ENCODE data around the gene RBM46. TPM values are rescaled to one million over a fixed set of nuclear protein-coding genes. Genes with fewer than 3 reads are reported as not detected.
"Not testable (repeated sequence)": the region's sequence is repeated elsewhere in the genome, so short reads cannot be mapped to it uniquely, and the experiment has no call there.

The RBM46 gene
- total RNA-seq, 1 donor from 2014 or later = not detected

DNA sequence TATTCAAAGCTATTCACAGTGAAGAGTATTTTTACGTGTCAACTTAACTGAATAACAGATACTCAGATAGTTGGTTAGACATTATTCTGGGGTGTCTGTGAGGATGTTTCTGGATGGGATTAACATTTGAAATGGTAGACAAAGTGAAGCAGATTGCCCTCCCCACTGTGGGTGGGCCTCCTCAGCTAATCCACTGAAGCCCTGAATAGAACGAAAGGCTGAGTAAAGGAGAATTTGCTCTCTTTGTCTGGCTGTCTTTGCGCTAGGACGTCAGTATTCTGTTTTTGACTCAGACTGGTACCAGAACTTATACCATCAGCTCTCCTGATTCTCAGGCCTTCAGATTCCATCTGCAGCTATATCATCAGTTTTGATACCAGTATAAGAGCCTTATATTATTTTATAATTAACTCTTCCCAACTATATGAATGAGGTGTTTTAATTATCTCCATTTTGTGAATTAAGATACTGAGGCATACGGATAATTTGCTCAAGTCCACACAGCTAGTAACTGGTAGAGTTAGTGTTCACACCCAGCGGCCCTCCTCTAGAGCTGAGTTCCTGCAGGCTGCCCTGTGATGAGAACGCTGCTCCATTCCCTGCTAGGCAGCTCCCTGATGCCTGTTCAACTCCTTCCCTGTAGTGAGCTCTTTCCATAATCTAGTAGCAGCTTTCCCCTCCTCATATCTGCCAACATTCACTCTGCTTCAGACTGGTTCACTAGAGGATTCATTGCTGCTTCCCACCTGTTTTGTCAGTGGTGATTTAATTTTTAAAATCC is 87.5 kb downstream of the RBM46 start:
- Mint-ChIP-seq H3K27me3 (no peaks in the 10 kb centered on the region), H3K9me3 (peaks cover 9% of the 10 kb centered on the region), H3K4me1 (no peaks in the 10 kb centered on the region), H3K36me3 (ENCODE audit: low read depth) (no peaks in the 10 kb centered on the region), H3K27ac (no peak overlapping the region), H3K4me3 (no peak overlapping the region)
- TF ChIP-seq, protein P1, sequence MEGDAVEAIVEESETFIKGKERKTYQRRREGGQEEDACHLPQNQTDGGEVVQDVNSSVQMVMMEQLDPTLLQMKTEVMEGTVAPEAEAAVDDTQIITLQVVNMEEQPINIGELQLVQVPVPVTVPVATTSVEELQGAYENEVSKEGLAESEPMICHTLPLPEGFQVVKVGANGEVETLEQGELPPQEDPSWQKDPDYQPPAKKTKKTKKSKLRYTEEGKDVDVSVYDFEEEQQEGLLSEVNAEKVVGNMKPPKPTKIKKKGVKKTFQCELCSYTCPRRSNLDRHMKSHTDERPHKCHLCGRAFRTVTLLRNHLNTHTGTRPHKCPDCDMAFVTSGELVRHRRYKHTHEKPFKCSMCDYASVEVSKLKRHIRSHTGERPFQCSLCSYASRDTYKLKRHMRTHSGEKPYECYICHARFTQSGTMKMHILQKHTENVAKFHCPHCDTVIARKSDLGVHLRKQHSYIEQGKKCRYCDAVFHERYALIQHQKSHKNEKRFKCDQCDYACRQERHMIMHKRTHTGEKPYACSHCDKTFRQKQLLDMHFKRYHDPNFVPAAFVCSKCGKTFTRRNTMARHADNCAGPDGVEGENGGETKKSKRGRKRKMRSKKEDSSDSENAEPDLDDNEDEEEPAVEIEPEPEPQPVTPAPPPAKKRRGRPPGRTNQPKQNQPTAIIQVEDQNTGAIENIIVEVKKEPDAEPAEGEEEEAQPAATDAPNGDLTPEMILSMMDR (IDR thresholded peaks at IDR 0.05) = no peak
- ChIA-PET CTCF (no interaction called here), POLR2A (no interaction called here)
- intact Hi-C loops (cut with micrococcal nuclease) = no loop called here
- DNase-seq = no peak
- no peak for ATAC-seq (ENCODE audit: low read depth)

DNA sequence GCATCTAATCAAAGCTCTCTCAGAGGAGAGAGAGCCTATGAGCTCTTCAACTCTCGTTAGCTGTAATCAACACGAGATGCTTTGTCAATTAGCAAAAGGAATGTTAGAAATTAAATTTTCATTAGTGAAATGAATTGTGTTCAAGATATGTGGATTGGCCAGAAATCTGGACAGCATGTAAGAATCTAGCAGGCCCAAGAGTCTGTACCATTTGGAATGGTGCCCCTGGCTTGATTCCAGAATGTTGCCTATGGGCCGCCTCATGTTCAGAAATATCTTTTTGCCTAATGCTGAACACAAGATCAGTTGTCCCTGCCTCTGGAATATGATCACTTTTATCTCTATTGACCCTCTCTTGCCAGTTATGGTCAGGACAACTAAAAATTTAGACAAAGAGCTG is 88.2 kb downstream of the RBM46 start:
- ATAC-seq (ENCODE audit: low read depth) = no peak
- POLR2A ChIA-PET = no interaction called here
- H3K36me3 Mint-ChIP-seq (ENCODE audit: low read depth) = no peaks in the 10 kb centered on the region
- TF ChIP-seq, protein P1 (IDR thresholded peaks at IDR 0.05) = no peak
- CTCF ChIA-PET = no interaction called here
- no peaks in the 10 kb centered on the region for H3K4me1 Mint-ChIP-seq
- no peak overlapping the region for H3K4me3 Mint-ChIP-seq
- peaks cover 9% of the 10 kb centered on the region for H3K9me3 Mint-ChIP-seq
- intact Hi-C loops (cut with micrococcal nuclease) = no loop called here
- DNase-seq = no peak
- no peaks in the 10 kb centered on the region for H3K27me3 Mint-ChIP-seq
- H3K27ac Mint-ChIP-seq = no peak overlapping the region

DNA sequence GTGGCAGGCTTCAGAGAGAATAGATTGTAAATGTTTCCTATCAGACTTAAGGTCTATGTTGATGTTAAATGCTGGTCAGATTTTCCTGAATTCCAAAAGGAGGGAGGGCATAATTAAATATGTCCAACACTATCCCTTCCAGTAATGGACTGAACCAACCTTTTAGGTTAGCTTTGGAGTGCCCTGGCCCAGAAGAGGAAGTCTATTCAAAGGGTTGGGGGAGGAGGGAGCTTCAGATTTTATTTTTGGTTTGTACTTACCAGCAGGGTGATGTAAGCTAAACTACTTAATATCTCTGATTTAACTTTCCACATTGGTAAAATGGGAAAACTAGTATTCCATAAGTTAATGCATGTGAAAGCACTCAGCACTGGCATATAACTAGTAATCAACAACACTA is 91.1 kb downstream of the RBM46 start:
- H3K27ac Mint-ChIP-seq = no peak overlapping the region
- POLR2A ChIA-PET = no interaction called here

DNA sequence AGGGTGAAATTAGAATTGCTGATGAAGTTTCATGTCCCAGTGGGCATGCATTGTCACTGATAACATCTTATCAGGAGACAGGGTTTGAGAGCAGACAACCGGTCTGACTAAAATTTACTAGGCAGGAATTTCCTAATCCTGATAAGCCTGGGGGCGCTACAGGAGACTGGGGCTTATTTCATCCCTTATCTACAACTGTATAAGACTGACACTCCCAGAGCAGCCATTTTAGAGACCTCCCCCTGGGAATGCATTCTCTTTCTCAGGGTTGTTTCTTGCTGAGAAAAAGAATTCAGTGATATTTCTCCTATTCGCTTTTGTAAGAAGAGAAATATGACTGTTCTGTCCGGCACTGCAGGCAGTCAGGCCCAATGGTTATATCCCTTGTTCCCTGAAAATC is 93.0 kb downstream of the RBM46 start:
- ATAC-seq (ENCODE audit: low read depth); H3K27ac Mint-ChIP-seq; H3K36me3 Mint-ChIP-seq (ENCODE audit: low read depth); DNase-seq; CTCF ChIA-PET; H3K4me3 Mint-ChIP-seq; H3K4me1 Mint-ChIP-seq; intact Hi-C loops (cut with micrococcal nuclease); POLR2A ChIA-PET; H3K27me3 Mint-ChIP-seq: not testable (repeated sequence)
- peaks cover 12% of the 10 kb centered on the region for H3K9me3 Mint-ChIP-seq

More for the DNA sequence above, 91.1 kb downstream of the RBM46 start:
- H3K27me3 Mint-ChIP-seq = no peaks in the 10 kb centered on the region
- DNase-seq = no peak
- H3K36me3 Mint-ChIP-seq (ENCODE audit: low read depth) = no peaks in the 10 kb centered on the region
- H3K4me1 Mint-ChIP-seq = no peaks in the 10 kb centered on the region
- ATAC-seq (ENCODE audit: low read depth) = no peak
- intact Hi-C loops (cut with micrococcal nuclease) = no loop called here
- TF ChIP-seq, protein P1 (IDR thresholded peaks at IDR 0.05) = no peak
- no peak overlapping the region for H3K4me3 Mint-ChIP-seq
- H3K9me3 Mint-ChIP-seq = peaks cover 12% of the 10 kb centered on the region
- CTCF ChIA-PET = no interaction called here

DNA sequence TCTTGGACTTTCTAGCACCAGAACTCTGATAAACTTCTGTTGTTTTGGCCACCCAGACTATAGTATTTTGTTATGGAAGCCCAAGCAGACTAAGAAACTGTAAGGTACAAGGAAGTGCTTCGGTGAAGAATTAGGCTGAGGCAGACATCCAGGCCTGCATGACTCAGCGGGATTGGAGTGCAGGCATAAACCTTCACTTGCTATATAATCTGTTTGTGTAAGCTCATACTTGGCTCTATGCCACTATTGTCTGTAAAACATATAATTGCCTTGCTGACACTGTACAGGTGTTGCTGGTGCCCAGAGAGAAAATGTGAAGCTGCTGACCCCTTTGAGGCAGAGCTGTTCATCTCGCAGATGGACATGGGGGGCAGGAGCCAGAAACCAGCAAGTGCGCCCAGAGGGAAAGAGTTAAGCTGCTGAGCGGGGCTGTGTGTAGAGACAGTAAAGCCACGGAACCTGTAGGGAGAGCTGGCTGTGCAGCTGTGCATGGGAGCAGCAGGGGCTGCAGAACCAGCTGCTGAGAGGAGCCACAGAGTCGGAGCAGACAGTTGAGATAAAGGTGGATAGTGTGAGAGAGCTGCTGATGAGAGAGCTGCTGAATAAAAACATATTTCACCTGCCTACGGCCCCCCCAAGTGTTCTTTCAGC is 96.2 kb downstream of the RBM46 start:
- TF ChIP-seq, protein P1 (IDR thresholded peaks at IDR 0.05) = no peak
- Mint-ChIP-seq H3K27me3 (no peaks in the 10 kb centered on the region), H3K36me3 (ENCODE audit: low read depth) (no peaks in the 10 kb centered on the region), H3K4me3 (no peak overlapping the region), H3K27ac (no peak overlapping the region), H3K9me3 (peaks cover 12% of the 10 kb centered on the region), H3K4me1 (no peaks in the 10 kb centered on the region)
- CTCF ChIA-PET = no interaction called here
- POLR2A ChIA-PET = no interaction called here
- intact Hi-C loops (cut with micrococcal nuclease) = no loop called here
- DNase-seq (no peak), ATAC-seq (ENCODE audit: low read depth) (no peak)

Other genes with a start within 250 kb of the RBM46 start
- gene PLRG1, start 230.9 kb upstream of the RBM46 start, total RNA-seq = 99.3 and 110 TPM in 2 replicates
- gene FGB, start 218.3 kb upstream of the RBM46 start, total RNA-seq = not detected in 2 replicates
- gene FGA, start 190.5 kb upstream of the RBM46 start, total RNA-seq = not detected in 2 replicates
- not detected in 2 replicates for gene FGG, start 168.6 kb upstream of the RBM46 start, total RNA-seq
- gene LRAT, start 37.3 kb upstream of the RBM46 start, total RNA-seq = not detected in 2 replicates